ENCODE results near the gene C22orf39. TPM values are rescaled to one million over a fixed set of nuclear protein-coding genes. Genes with fewer than 3 reads are reported as not detected.
"Not testable (repeated sequence)": the region's sequence is repeated elsewhere in the genome, so short reads cannot be mapped to it uniquely, and the experiment has no call there.

The C22orf39 gene
- polyA plus RNA-seq, 2 of the 4 experiments (the other 2 are of a cell fraction) = 19.4 to 19.5 TPM

DNA sequence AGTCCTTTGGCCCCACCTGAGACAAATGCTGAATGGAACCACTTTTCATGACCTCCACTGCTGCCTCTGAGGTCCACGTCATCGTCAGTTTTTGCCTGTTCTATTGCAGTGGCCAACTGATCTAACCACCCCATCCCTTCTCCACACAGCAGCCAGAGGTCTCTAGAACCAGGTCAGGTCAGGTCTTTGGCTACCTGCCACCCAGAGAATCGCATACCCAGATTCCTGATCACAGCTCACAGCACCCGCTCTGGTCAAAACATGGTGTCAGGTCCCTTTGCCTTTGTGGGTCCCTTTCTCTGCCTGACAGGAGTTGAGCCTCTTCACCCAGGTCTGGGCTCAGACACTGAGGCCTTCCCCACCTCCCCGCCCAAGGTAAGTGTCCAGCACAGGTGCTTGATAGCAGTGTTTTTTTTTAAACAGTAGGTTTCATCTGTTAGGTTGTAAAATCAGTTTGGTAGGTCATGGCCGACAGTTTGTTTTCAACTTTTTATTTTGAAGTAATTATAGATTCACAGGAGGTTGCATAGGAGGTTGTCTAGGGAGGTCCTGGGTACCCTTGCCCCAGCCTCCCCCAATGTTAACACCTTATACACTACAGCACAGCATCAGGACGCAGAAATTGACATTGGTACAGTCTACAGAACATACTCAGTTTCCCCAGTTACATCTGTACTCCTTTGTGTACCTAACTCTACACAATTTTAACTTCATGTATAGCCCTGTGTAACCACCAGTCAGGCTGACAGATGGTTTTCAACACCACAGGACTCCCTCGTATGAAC lies 6.9 kb downstream of the C22orf39 start (continued):
- TF ChIP-seq GATA3 (IDR thresholded peaks at IDR 0.05; ENCODE audit: borderline replicate concordance) = no peak
- no peak for TF ChIP-seq ZNF302 (CRISPR knock-in tag; IDR thresholded peaks at IDR 0.05)
- TF ChIP-seq CHD4 (IDR thresholded peaks at IDR 0.05; ENCODE audit: borderline replicate concordance) = no peak
- no peak for TF ChIP-seq SMC3 (IDR thresholded peaks at IDR 0.05)
- TF ChIP-seq, protein P1, sequence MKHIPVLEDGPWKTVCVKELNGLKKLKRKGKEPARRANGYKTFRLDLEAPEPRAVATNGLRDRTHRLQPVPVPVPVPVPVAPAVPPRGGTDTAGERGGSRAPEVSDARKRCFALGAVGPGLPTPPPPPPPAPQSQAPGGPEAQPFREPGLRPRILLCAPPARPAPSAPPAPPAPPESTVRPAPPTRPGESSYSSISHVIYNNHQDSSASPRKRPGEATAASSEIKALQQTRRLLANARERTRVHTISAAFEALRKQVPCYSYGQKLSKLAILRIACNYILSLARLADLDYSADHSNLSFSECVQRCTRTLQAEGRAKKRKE (CRISPR knock-in tag; IDR thresholded peaks at IDR 0.05; ENCODE audit: low read depth) = no peak
- no peak for TF ChIP-seq TFCP2L1 (CRISPR knock-in tag; IDR thresholded peaks at IDR 0.05)
- TF ChIP-seq POLR2AphosphoS2 (conservative IDR thresholded peaks at IDR 0.05; ENCODE audit: low read length) = no peak
- no peak for TF ChIP-seq HOXB5 (CRISPR knock-in tag; IDR thresholded peaks at IDR 0.05)

DNA sequence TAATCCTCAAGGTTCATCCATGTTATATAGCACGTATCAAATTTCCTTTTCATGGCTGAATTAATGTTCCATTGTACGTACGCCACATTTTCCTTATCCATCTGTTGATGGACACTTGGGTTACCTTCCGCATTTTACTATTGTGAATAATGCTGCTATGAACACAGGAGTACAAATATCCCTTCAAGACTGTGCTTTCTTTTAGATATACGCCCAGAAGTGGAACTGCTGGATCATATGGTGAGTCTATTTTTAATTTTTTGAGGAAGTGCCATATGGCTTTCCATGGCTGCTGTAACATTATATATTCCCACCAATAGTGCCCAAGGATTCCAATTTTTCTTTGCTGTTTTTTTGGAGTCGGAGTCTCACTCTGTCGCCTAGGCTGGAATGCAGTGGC lies 9.2 kb downstream of the C22orf39 start:
- Histone ChIP-seq H3K4me1 (no peaks in the 10 kb centered on the region), H3K9me3 (no peaks in the 10 kb centered on the region), H3K4me3 (no peak overlapping the region), H3K27ac (no peak overlapping the region), H3K4me2 (no peak overlapping the region)
- FAIRE-seq (no peak), ATAC-seq (no peak), DNase-seq (ENCODE audit: low read depth in 1 of 2, low spot score in 1 of 2) (no peak)
- ChIA-PET POLR2A (no interaction called here), CTCF (interaction anchor here (0.6 kb wide), 1 partner anchor 169 kb away, joined by 3 read pairs; no protein-coding TSS in a partner anchor)
- 85% methylated on average over 7 of the region's 7 CpGs for WGBS (ENCODE audit: missing lambda C conversion rate)
- TF ChIP-seq HOXB5 (CRISPR knock-in tag; IDR thresholded peaks at IDR 0.05) (no peak), FOSL2 (IDR thresholded peaks at IDR 0.05) (no peak), FOSL2 (CRISPR knock-in tag; IDR thresholded peaks at IDR 0.05) (no peak), CHD4 (IDR thresholded peaks at IDR 0.05; ENCODE audit: borderline replicate concordance) (no peak), KDM5A (IDR thresholded peaks at IDR 0.05) (no peak), CBX2 (IDR thresholded peaks at IDR 0.05; ENCODE audit: borderline replicate concordance, low read depth) (no peak), JUNB (IDR thresholded peaks at IDR 0.05) (no peak), MAZ (IDR thresholded peaks at IDR 0.05; ENCODE audit: borderline replicate concordance, low read depth, low read length) (no peak)
- TF ChIP-seq, protein P2, sequence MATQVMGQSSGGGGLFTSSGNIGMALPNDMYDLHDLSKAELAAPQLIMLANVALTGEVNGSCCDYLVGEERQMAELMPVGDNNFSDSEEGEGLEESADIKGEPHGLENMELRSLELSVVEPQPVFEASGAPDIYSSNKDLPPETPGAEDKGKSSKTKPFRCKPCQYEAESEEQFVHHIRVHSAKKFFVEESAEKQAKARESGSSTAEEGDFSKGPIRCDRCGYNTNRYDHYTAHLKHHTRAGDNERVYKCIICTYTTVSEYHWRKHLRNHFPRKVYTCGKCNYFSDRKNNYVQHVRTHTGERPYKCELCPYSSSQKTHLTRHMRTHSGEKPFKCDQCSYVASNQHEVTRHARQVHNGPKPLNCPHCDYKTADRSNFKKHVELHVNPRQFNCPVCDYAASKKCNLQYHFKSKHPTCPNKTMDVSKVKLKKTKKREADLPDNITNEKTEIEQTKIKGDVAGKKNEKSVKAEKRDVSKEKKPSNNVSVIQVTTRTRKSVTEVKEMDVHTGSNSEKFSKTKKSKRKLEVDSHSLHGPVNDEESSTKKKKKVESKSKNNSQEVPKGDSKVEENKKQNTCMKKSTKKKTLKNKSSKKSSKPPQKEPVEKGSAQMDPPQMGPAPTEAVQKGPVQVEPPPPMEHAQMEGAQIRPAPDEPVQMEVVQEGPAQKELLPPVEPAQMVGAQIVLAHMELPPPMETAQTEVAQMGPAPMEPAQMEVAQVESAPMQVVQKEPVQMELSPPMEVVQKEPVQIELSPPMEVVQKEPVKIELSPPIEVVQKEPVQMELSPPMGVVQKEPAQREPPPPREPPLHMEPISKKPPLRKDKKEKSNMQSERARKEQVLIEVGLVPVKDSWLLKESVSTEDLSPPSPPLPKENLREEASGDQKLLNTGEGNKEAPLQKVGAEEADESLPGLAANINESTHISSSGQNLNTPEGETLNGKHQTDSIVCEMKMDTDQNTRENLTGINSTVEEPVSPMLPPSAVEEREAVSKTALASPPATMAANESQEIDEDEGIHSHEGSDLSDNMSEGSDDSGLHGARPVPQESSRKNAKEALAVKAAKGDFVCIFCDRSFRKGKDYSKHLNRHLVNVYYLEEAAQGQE (IDR thresholded peaks at IDR 0.05) = no peak
- TF ChIP-seq, protein P1 (CRISPR knock-in tag; IDR thresholded peaks at IDR 0.05; ENCODE audit: low read depth) = no peak
- TF ChIP-seq, protein P3, sequence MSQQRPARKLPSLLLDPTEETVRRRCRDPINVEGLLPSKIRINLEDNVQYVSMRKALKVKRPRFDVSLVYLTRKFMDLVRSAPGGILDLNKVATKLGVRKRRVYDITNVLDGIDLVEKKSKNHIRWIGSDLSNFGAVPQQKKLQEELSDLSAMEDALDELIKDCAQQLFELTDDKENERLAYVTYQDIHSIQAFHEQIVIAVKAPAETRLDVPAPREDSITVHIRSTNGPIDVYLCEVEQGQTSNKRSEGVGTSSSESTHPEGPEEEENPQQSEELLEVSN (IDR thresholded peaks at IDR 0.05; ENCODE audit: borderline replicate concordance, low read depth) = no peak

DNA sequence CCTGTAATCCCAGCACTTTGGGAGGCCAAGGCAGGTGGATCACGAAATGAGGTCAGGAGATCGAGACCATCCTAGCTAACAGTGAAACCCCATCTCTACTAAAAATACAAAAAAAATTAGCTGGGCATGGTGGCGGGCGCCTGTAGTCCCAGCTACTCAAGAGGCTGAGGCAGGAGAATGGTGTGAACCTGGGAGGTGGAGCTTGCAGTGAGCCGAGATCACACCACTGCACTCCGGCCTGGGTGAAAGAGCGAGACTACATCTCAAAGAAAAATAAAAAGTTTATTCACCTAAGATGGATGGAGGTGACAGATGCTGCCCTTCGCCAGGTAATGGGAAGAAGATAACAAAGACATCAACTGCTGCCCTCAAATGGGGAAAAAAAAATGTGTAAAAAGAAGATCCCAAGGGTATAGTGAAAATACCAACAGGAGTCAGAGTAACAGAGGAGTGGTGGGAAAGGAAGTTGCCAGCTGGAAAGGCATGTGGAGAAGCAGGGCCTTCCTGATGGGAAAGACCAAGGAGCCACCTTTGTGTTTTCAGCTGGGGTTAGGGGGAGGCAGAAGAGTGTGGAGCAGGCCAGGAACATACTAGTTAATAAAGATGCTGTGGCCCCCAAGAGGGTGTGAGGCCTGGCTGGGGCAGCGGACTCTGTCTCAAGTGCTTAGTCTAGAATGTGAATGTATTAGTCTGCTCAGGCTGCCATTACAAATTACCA lies 10.9 kb downstream of the C22orf39 start:
- POLR2A ChIA-PET; ATAC-seq; H3K9me3 ChIP-seq; H3K4me3 ChIP-seq; H3K4me2 ChIP-seq; H3K4me1 ChIP-seq; H3K27ac ChIP-seq; DNase-seq (ENCODE audit: low read depth in 1 of 2, low spot score in 1 of 2); FAIRE-seq; CTCF ChIA-PET: not testable (repeated sequence)
- 97% methylated on average over 9 of the region's 9 CpGs for WGBS (ENCODE audit: missing lambda C conversion rate)
